NCI-H2029 treated with DMSO at 0.1 percent for 48 hours (cell line): Measurements from ENCODE around the gene CAMTA1.
A peak's percentile ranks its signal among the peaks of the same experiment; 100 is the strongest.

Experiments used
- DNase-seq: peaks from one replicate; lab custom pipeline; 2025; lab: John Stamatoyannopoulos, UW

Gene CAMTA1

GRCh38 chr1:7343882-7344281, 558.6 kb downstream of the CAMTA1 start:
- no peak for DNase-seq

GRCh38 chr1:7344299-7344698, 559.0 kb downstream of the CAMTA1 start:
- DNase-seq, result no peak

- no peak for DNase-seq
These were observed 560.3 kb downstream of the CAMTA1 start for GRCh38 chr1:7345516-7345915.

GRCh38 chr1:7346070-7346596, 560.9 kb downstream of the CAMTA1 start:
- no peak for DNase-seq

- no peak for DNase-seq
These were observed 561.6 kb downstream of the CAMTA1 start for GRCh38 chr1:7346600-7347570.

- no peak for DNase-seq
These were observed 562.8 kb downstream of the CAMTA1 start for GRCh38 chr1:7348073-7348472.

GRCh38 chr1:7348580-7348979, 563.3 kb downstream of the CAMTA1 start:
- DNase-seq, result no peak

GRCh38 chr1:7350804-7351203, 565.5 kb downstream of the CAMTA1 start:
- DNase-seq, result no peak

GRCh38 chr1:7351649-7352048, 566.4 kb downstream of the CAMTA1 start:
- no peak for DNase-seq

GRCh38 chr1:7352364-7352763, 567.1 kb downstream of the CAMTA1 start:
- DNase-seq, result no peak

GRCh38 chr1:7352974-7353373, 567.7 kb downstream of the CAMTA1 start:
- no peak for DNase-seq

GRCh38 chr1:7355646-7356045, 570.4 kb downstream of the CAMTA1 start:
- DNase-seq, result no peak

GRCh38 chr1:7356079-7356478, 570.8 kb downstream of the CAMTA1 start:
- DNase-seq, result no peak

- no peak for DNase-seq
These were observed 573.2 kb downstream of the CAMTA1 start for GRCh38 chr1:7358425-7358824.

GRCh38 chr1:7360526-7360925, 575.3 kb downstream of the CAMTA1 start:
- DNase-seq, result no peak

- no peak for DNase-seq
These were observed 577.7 kb downstream of the CAMTA1 start for GRCh38 chr1:7362947-7363346.

GRCh38 chr1:7363450-7363849, 578.2 kb downstream of the CAMTA1 start:
- DNase-seq, result no peak

- DNase-seq, result no peak
These were observed 580.5 kb downstream of the CAMTA1 start for GRCh38 chr1:7365706-7366105.

- DNase-seq, result peak; percentile 42
These were observed 581.2 kb downstream of the CAMTA1 start for GRCh38 chr1:7366286-7366954.

GRCh38 chr1:7366955-7367665, 581.9 kb downstream of the CAMTA1 start:
- peak; percentile 82 for DNase-seq

GRCh38 chr1:7369866-7370265, 584.6 kb downstream of the CAMTA1 start:
- DNase-seq, result no peak

GRCh38 chr1:7371926-7372325, 586.7 kb downstream of the CAMTA1 start:
- no peak for DNase-seq
